RWPE1 (cell line): ENCODE data around the gene AKAP13.

Source experiments
- CTCF ChIA-PET: fragments of 350-600 bp; sonication (Branson Sonifier 250); formaldehyde crosslinking; extraction: SDS; loops from one replicate; lab custom pipeline; 2021; lab: Yijun Ruan, JAX
- POLR2A ChIA-PET: fragments of 400-600 bp; formaldehyde crosslinking; extraction: SDS; loops from one replicate; lab custom pipeline; 2020; ENCODE audit warnings: antibody characterized with exemption; ENCODE audit not compliant: low non-redundant PET; lab: Yijun Ruan, JAX
- DNase-seq: peaks from one replicate; pipeline ENCODE4 v3.0.0; 2012; ENCODE audit warnings: low spot score
- H3K27ac ChIP-seq: fragments of 450-650 bp; 2 replicates; pipeline ENCODE4 v1.5.1; 2017
- CTCF ChIP-seq: fragments of 450-650 bp; conservative IDR thresholded peaks from 2 replicates; pipeline ENCODE4 v1.5.1; 2017; ENCODE audit warnings: low read depth, mild to moderate bottlenecking

AKAP13 gene

GRCh38 chr15:85622221-85622831 is 241.9 kb downstream of the AKAP13 start:
- DNase-seq: no peak
- no peak overlapping the region for H3K27ac ChIP-seq
- ChIA-PET POLR2A (no interaction called here), CTCF (no interaction called here)
- TF ChIP-seq CTCF: no peak

GRCh38 chr15:85623315-85624049 is 243.1 kb downstream of the AKAP13 start:
- no peak for DNase-seq
- TF ChIP-seq CTCF: no peak
- POLR2A ChIA-PET: no interaction called here
- H3K27ac ChIP-seq: no peak overlapping the region
- CTCF ChIA-PET: no interaction called here

- DNase-seq: no peak
- ChIA-PET POLR2A (no interaction called here), CTCF (no interaction called here)
- no peak overlapping the region for H3K27ac ChIP-seq
- TF ChIP-seq CTCF: no peak
Measured at GRCh38 chr15:85624291-85624801, 243.9 kb downstream of the AKAP13 start.

GRCh38 chr15:85625166-85625830 is 244.9 kb downstream of the AKAP13 start:
- DNase-seq: no peak
- POLR2A ChIA-PET: no interaction called here
- CTCF ChIA-PET: no interaction called here
- no peak overlapping the region for H3K27ac ChIP-seq
- TF ChIP-seq CTCF: no peak

- CTCF ChIA-PET: no interaction called here
- POLR2A ChIA-PET: no interaction called here
- no peak for DNase-seq
- H3K27ac ChIP-seq: no peak overlapping the region
- TF ChIP-seq CTCF: no peak
Measured at GRCh38 chr15:85625856-85626255, 245.5 kb downstream of the AKAP13 start.

GRCh38 chr15:85627213-85627935 is 247.0 kb downstream of the AKAP13 start:
- DNase-seq: no peak
- TF ChIP-seq CTCF: no peak
- no peak overlapping the region for H3K27ac ChIP-seq
- CTCF ChIA-PET: interaction anchor here (0.6 to 0.8 kb wide), 2 partner anchors 21 to 1062 kb away, joined by 3 to 6 read pairs; no protein-coding TSS in a partner anchor
- POLR2A ChIA-PET: no interaction called here
